SU-DHL-6 (cell line): ENCODE results near the gene PDPK1.
"Not testable (repeated sequence)": the region's sequence is repeated elsewhere in the genome, so short reads cannot be mapped to it uniquely, and the experiment has no call there.

Experiments
- EZH2phosphoT487 ChIP-seq: fragments of 200-600 bp; sonication (generic), shearing (Covaris generic); conservative IDR thresholded peaks from 2 replicates; pipeline ENCODE4 v1.6.1; 2018; ENCODE audit warnings: mild to moderate bottlenecking, antibody characterized with exemption, low read length, moderate library complexity, mixed read lengths
- TF ChIP-seq, protein P1 (sequence below): fragments of 200-600 bp; sonication (generic); IDR thresholded peaks from one replicate; pipeline ENCODE4 v1.5.1; 2017; ENCODE audit warnings: antibody characterized with exemption, mild to moderate bottlenecking, low read length, moderate library complexity; ENCODE audit not compliant: insufficient read depth, poor library complexity, severe bottlenecking

DNA sequence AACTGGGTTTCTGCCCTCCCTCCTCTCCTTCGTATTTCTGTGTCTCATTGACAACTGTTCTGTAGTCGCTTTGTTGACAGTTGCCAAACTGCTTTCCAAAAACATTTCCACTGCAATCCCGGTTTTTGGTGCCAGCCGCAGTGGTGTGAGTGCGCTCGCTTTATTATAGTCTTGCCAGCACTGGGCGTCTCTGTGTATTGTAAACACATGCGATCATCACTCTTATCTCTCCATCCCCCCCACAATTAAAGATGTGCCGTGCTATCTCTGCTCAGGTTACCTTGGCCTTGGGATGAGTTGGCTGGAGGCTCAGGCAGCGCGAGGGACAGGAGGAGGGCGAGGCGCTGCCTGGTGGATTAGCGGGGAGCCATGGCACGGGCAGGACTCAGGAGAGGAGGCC, 19.3 kb downstream of the PDPK1 start:
- not testable (repeated sequence) for TF ChIP-seq EZH2phosphoT487
- TF ChIP-seq, protein P1, sequence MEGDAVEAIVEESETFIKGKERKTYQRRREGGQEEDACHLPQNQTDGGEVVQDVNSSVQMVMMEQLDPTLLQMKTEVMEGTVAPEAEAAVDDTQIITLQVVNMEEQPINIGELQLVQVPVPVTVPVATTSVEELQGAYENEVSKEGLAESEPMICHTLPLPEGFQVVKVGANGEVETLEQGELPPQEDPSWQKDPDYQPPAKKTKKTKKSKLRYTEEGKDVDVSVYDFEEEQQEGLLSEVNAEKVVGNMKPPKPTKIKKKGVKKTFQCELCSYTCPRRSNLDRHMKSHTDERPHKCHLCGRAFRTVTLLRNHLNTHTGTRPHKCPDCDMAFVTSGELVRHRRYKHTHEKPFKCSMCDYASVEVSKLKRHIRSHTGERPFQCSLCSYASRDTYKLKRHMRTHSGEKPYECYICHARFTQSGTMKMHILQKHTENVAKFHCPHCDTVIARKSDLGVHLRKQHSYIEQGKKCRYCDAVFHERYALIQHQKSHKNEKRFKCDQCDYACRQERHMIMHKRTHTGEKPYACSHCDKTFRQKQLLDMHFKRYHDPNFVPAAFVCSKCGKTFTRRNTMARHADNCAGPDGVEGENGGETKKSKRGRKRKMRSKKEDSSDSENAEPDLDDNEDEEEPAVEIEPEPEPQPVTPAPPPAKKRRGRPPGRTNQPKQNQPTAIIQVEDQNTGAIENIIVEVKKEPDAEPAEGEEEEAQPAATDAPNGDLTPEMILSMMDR: not testable (repeated sequence)
